GM18519 (cell line): ENCODE measurements around the gene MAPK11.

ENCODE experiments used
- ATAC-seq: cut with Tn5 transposase; IDR thresholded peaks from one replicate; pipeline ENCODE4 v1.9.1; 2021; ENCODE audit warnings: mild to moderate bottlenecking, moderate library complexity; ENCODE audit not compliant: unreplicated experiment, low FRiP score

Gene MAPK11

GRCh38 chr22:50215297-50216054 is 54.7 kb downstream of the MAPK11 start:
- ATAC-seq: no peak
